ENCODE results near the gene CLECL1. TPM values are rescaled to one million over a fixed set of nuclear protein-coding genes. Genes with fewer than 3 reads are reported as not detected.

Gene CLECL1
- polyA plus RNA-seq, 1 donor from 2014 or later: not detected

GRCh38 chr12:9730591-9730990 lies 2.3 kb downstream of the CLECL1 start:
- H3K9me2 ChIP-seq (ENCODE audit: insufficient read depth, low read length): no peaks in the 10 kb centered on the region
- TF ChIP-seq TAF1 (IDR thresholded peaks at IDR 0.05; ENCODE audit: low read depth) (no peak), MXI1 (conservative IDR thresholded peaks at IDR 0.05; ENCODE audit: poor library complexity, severe bottlenecking) (no peak), RAD21 (conservative IDR thresholded peaks at IDR 0.05) (no peak), EZH2 (IDR thresholded peaks at IDR 0.05; ENCODE audit: borderline replicate concordance, insufficient read depth, low read length, poor library complexity, severe bottlenecking) (no peak), EP300 (conservative IDR thresholded peaks at IDR 0.05; ENCODE audit: poor library complexity, severe bottlenecking) (no peak), SMC3 (conservative IDR thresholded peaks at IDR 0.05; ENCODE audit: poor library complexity) (no peak)
- H3F3A ChIP-seq (ENCODE audit: insufficient read depth, low read length, poor library complexity, severe bottlenecking): no peaks in the 10 kb centered on the region
- no peak overlapping the region for H3K27ac ChIP-seq (ENCODE audit: low read length)
- H3K9ac ChIP-seq (ENCODE audit: low read length): no peak overlapping the region
- no peaks in the 10 kb centered on the region for H3K36me3 ChIP-seq (ENCODE audit: insufficient read depth, low read length)
- no peaks in the 10 kb centered on the region for H3K27me3 ChIP-seq (ENCODE audit: insufficient read depth, low read depth, low read length)
- H2AFZ ChIP-seq (ENCODE audit: low read depth, low read length): no peak overlapping the region
- no peaks in the 10 kb centered on the region for H3K9me3 ChIP-seq (ENCODE audit: low read length)
- H3K4me3 ChIP-seq (ENCODE audit: low read length): no peak overlapping the region
- H3K4me2 ChIP-seq (ENCODE audit: low read length): no peak overlapping the region
- no peaks in the 10 kb centered on the region for H4K20me1 ChIP-seq (ENCODE audit: insufficient read depth)
- H3K79me2 ChIP-seq (replicated peaks; ENCODE audit: insufficient read depth, low read length): no peaks in the 10 kb centered on the region

- no peak overlapping the region for H3K4me2 ChIP-seq (ENCODE audit: low read length)
- H2AFZ ChIP-seq (ENCODE audit: low read depth, low read length): no peak overlapping the region
- no peaks in the 10 kb centered on the region for H3K9me3 ChIP-seq (ENCODE audit: low read length)
- H4K20me1 ChIP-seq (ENCODE audit: insufficient read depth): no peaks in the 10 kb centered on the region
- no peak overlapping the region for H3K4me3 ChIP-seq (ENCODE audit: low read length)
- H3K27me3 ChIP-seq (ENCODE audit: insufficient read depth, low read depth, low read length): no peaks in the 10 kb centered on the region
- H3F3A ChIP-seq (ENCODE audit: insufficient read depth, low read length, poor library complexity, severe bottlenecking): no peaks in the 10 kb centered on the region
- no peaks in the 10 kb centered on the region for H3K36me3 ChIP-seq (ENCODE audit: insufficient read depth, low read length)
- no peaks in the 10 kb centered on the region for H3K9me2 ChIP-seq (ENCODE audit: insufficient read depth, low read length)
- TF ChIP-seq EZH2 (IDR thresholded peaks at IDR 0.05; ENCODE audit: borderline replicate concordance, insufficient read depth, low read length, poor library complexity, severe bottlenecking) (no peak), TAF1 (IDR thresholded peaks at IDR 0.05; ENCODE audit: low read depth) (no peak), REST (IDR thresholded peaks at IDR 0.05; ENCODE audit: borderline replicate concordance) (no peak), MXI1 (conservative IDR thresholded peaks at IDR 0.05; ENCODE audit: poor library complexity, severe bottlenecking) (no peak), CTCF (IDR thresholded peaks at IDR 0.05; ENCODE audit: poor library complexity, severe bottlenecking) (no peak), SMC3 (conservative IDR thresholded peaks at IDR 0.05; ENCODE audit: poor library complexity) (no peak), EP300 (conservative IDR thresholded peaks at IDR 0.05; ENCODE audit: poor library complexity, severe bottlenecking) (no peak), POLR2AphosphoS5 (IDR thresholded peaks at IDR 0.05) (no peak), RAD21 (conservative IDR thresholded peaks at IDR 0.05) (no peak)
- no peak overlapping the region for H3K27ac ChIP-seq (ENCODE audit: low read length)
- no peak overlapping the region for H3K9ac ChIP-seq (ENCODE audit: low read length)
- no peaks in the 10 kb centered on the region for H3K79me2 ChIP-seq (replicated peaks; ENCODE audit: insufficient read depth, low read length)
Measured at GRCh38 chr12:9730011-9730410, 2.9 kb downstream of the CLECL1 start.
